ENCODE results near the gene TUB. TPM values are rescaled to one million over a fixed set of nuclear protein-coding genes. Genes with fewer than 3 reads are reported as not detected.

TUB gene
- total RNA-seq, 1 donor from 2014 or later = 2.8 TPM

DNA sequence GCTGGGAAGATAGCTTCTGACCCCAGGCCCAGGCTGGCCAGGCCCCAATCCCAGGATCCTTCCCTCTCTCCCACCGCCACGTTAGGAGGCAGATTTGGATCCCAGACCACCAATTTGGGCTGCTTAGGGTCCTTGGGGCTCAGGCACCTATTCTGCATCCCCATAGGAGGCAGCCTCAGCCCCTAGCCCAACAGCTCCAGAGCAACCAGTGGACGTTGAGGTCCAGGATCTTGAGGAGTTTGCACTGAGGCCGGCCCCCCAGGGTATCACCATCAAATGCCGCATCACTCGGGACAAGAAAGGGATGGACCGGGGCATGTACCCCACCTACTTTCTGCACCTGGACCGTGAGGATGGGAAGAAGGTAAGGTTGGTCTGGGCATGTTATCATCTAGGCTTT lies 16.1 kb downstream of the TUB start:
- Mint-ChIP-seq H3K4me3 (ENCODE audit: unreplicated experiment) (no peak overlapping the region), H3K27ac (ENCODE audit: unreplicated experiment) (no peak overlapping the region), H3K9me3 (ENCODE audit: unreplicated experiment) (peaks cover 7% of the 10 kb centered on the region), H3K4me1 (ENCODE audit: low read depth, unreplicated experiment) (peaks cover 7% of the 10 kb centered on the region), H3K27me3 (ENCODE audit: unreplicated experiment) (peaks cover 22% of the 10 kb centered on the region), H3K36me3 (ENCODE audit: unreplicated experiment) (peaks cover 9% of the 10 kb centered on the region)
- no peak for DNase-seq
- TF ChIP-seq, protein P1, sequence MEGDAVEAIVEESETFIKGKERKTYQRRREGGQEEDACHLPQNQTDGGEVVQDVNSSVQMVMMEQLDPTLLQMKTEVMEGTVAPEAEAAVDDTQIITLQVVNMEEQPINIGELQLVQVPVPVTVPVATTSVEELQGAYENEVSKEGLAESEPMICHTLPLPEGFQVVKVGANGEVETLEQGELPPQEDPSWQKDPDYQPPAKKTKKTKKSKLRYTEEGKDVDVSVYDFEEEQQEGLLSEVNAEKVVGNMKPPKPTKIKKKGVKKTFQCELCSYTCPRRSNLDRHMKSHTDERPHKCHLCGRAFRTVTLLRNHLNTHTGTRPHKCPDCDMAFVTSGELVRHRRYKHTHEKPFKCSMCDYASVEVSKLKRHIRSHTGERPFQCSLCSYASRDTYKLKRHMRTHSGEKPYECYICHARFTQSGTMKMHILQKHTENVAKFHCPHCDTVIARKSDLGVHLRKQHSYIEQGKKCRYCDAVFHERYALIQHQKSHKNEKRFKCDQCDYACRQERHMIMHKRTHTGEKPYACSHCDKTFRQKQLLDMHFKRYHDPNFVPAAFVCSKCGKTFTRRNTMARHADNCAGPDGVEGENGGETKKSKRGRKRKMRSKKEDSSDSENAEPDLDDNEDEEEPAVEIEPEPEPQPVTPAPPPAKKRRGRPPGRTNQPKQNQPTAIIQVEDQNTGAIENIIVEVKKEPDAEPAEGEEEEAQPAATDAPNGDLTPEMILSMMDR (IDR thresholded peaks at IDR 0.05; ENCODE audit: partially characterized antibody, unreplicated experiment) = no peak

DNA sequence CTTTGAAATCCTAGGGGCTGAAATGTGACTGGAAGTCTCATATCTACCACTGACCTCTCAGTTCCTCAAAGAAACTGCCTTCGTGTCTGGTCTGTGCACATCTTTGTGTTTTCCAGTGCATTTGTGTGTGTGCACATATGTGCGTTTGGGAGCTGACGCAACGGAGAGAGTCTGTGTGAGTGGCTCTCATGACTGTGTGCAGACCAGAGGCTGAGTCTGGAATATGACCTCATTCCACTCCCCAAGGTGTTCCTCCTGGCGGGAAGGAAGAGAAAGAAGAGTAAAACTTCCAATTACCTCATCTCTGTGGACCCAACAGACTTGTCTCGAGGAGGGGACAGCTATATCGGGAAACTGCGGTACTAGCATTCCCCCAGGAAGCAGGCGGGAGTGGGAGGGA lies 16.5 kb downstream of the TUB start:
- Mint-ChIP-seq H3K9me3 (ENCODE audit: unreplicated experiment) (peaks cover 7% of the 10 kb centered on the region), H3K27ac (ENCODE audit: unreplicated experiment) (no peak overlapping the region), H3K4me1 (ENCODE audit: low read depth, unreplicated experiment) (peaks cover 7% of the 10 kb centered on the region), H3K27me3 (ENCODE audit: unreplicated experiment) (peaks cover 22% of the 10 kb centered on the region), H3K36me3 (ENCODE audit: unreplicated experiment) (peaks cover 9% of the 10 kb centered on the region), H3K4me3 (ENCODE audit: unreplicated experiment) (no peak overlapping the region)
- DNase-seq = no peak
- TF ChIP-seq, protein P1 (IDR thresholded peaks at IDR 0.05; ENCODE audit: partially characterized antibody, unreplicated experiment) = no peak

DNA sequence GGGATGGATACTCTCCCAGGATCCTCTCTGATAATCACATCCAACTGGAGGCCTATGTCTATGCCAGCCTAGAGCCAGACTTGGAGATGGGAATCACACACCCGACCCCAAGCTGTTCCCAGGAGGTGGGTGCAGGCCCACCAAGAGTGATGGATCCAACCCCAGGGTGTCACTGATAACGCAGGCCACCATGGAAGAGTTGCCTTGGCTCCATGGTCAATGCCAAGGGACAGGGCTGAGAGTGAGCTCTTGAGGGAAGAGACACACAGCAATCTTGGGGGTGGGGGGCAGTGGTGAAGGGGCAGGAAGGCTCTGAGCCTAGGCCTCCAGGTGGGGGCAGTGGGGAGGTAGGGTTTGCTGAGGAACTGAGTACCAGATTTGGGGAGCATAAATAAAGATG lies 16.9 kb downstream of the TUB start:
- Mint-ChIP-seq H3K27ac (ENCODE audit: unreplicated experiment) (no peak overlapping the region), H3K4me3 (ENCODE audit: unreplicated experiment) (no peak overlapping the region), H3K4me1 (ENCODE audit: low read depth, unreplicated experiment) (peaks cover 3% of the 10 kb centered on the region), H3K27me3 (ENCODE audit: unreplicated experiment) (peaks cover 18% of the 10 kb centered on the region), H3K9me3 (ENCODE audit: unreplicated experiment) (peaks cover 7% of the 10 kb centered on the region), H3K36me3 (ENCODE audit: unreplicated experiment) (peaks cover 9% of the 10 kb centered on the region)
- no peak for DNase-seq
- TF ChIP-seq, protein P1 (IDR thresholded peaks at IDR 0.05; ENCODE audit: partially characterized antibody, unreplicated experiment) = no peak

DNA sequence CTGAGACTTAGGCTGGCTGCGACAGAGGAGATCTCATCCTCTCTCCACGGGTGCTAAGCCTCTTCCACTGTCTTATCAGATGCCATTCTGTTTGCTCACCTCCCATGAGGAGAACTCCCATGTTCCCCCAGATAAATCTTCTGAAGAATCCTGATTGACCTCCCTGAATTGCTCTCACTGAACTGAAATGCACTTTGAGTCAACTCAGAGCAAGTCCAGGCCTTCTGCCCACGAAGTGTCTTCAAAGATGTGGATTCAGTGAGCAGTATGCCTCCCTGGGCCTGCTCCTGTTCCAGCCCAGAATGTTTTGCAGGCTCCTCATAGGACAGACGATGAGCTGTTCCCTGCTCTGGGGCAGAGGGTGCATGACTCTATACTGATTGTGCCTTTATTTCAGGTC lies 17.4 kb downstream of the TUB start:
- TF ChIP-seq, protein P1 (IDR thresholded peaks at IDR 0.05; ENCODE audit: partially characterized antibody, unreplicated experiment) = no peak
- Mint-ChIP-seq H3K4me1 (ENCODE audit: low read depth, unreplicated experiment) (peaks cover 3% of the 10 kb centered on the region), H3K9me3 (ENCODE audit: unreplicated experiment) (peaks cover 7% of the 10 kb centered on the region), H3K27me3 (ENCODE audit: unreplicated experiment) (peaks cover 14% of the 10 kb centered on the region), H3K36me3 (ENCODE audit: unreplicated experiment) (peaks cover 8% of the 10 kb centered on the region), H3K4me3 (ENCODE audit: unreplicated experiment) (no peak overlapping the region), H3K27ac (ENCODE audit: unreplicated experiment) (no peak overlapping the region)
- no peak for DNase-seq

DNA sequence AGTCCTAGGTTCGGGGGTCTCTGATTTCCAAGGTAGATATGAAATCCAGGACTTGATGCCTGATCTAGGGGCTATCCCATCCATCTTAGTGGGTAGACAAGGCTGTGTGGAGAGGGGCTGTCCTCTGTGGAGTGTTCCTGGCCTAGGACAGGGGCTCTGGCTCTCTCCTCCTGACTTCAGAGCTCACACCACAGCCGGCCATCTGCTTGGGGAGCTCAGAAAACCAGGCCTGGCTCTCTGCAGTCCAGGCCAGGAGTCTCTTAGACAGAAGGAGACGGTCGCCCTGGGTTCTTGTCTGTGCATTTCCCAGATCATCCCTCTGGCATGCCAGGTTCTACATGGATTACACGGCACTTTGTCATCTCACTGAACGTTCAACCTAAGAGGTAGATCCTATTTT lies 17.9 kb downstream of the TUB start:
- peaks cover 6% of the 10 kb centered on the region for H3K9me3 Mint-ChIP-seq (ENCODE audit: unreplicated experiment)

More for the DNA sequence above, 17.9 kb downstream of the TUB start:
- peaks cover 4% of the 10 kb centered on the region for H3K36me3 Mint-ChIP-seq (ENCODE audit: unreplicated experiment)
- no peak overlapping the region for H3K27ac Mint-ChIP-seq (ENCODE audit: unreplicated experiment)
- H3K4me1 Mint-ChIP-seq (ENCODE audit: low read depth, unreplicated experiment) = peaks cover 3% of the 10 kb centered on the region
- TF ChIP-seq, protein P1 (IDR thresholded peaks at IDR 0.05; ENCODE audit: partially characterized antibody, unreplicated experiment) = no peak
- H3K27me3 Mint-ChIP-seq (ENCODE audit: unreplicated experiment) = peaks cover 11% of the 10 kb centered on the region
- DNase-seq = no peak
- no peak overlapping the region for H3K4me3 Mint-ChIP-seq (ENCODE audit: unreplicated experiment)

Data from glutamatergic neuron (in vitro differentiated cells).